ENCODE measurements around the gene ALKBH2.

ALKBH2 gene

GRCh38 chr12:109069307-109070271 is 23.7 kb downstream of the ALKBH2 start:
- no peak for DNase-seq (ENCODE audit: low read depth in 1 of 2, low spot score in 1 of 2)
- no peak overlapping the region for H3K4me3 ChIP-seq (replicated peaks; ENCODE audit: insufficient read depth, low read length)

GRCh38 chr12:109065853-109066193 is 27.4 kb downstream of the ALKBH2 start:
- TF ChIP-seq GABPA (IDR thresholded peaks at IDR 0.05; ENCODE audit: low read depth) (no peak), CTCF (IDR thresholded peaks at IDR 0.05; ENCODE audit: insufficient read depth, low read length) (no peak), SPI1 (IDR thresholded peaks at IDR 0.05; ENCODE audit: borderline replicate concordance, low read depth) (no peak), REST (IDR thresholded peaks at IDR 0.05; ENCODE audit: insufficient replicate concordance, low read depth) (no peak), POLR2AphosphoS5 (IDR thresholded peaks at IDR 0.05; ENCODE audit: low read depth) (no peak)
- Histone ChIP-seq H3K4me3 (replicated peaks; ENCODE audit: insufficient read depth, low read length) (no peak overlapping the region), H3K27ac (replicated peaks) (no peak overlapping the region), H3K27me3 (ENCODE audit: insufficient read depth, poor library complexity, severe bottlenecking) (no peaks in the 10 kb centered on the region)
- DNase-seq (ENCODE audit: low read depth in 1 of 2, low spot score in 1 of 2), result no peak

More at GRCh38 chr12:109069307-109070271, 23.7 kb downstream of the ALKBH2 start:
- Histone ChIP-seq H3K27ac (replicated peaks) (no peak overlapping the region), H3K27me3 (ENCODE audit: insufficient read depth, poor library complexity, severe bottlenecking) (no peaks in the 10 kb centered on the region)
- TF ChIP-seq SPI1 (IDR thresholded peaks at IDR 0.05; ENCODE audit: borderline replicate concordance, low read depth), result no peak
- TF ChIP-seq CTCF (IDR thresholded peaks at IDR 0.05; ENCODE audit: insufficient read depth, low read length), result no peak
- no peak for TF ChIP-seq REST (IDR thresholded peaks at IDR 0.05; ENCODE audit: insufficient replicate concordance, low read depth)
- no peak for TF ChIP-seq POLR2AphosphoS5 (IDR thresholded peaks at IDR 0.05; ENCODE audit: low read depth)
- TF ChIP-seq GABPA (IDR thresholded peaks at IDR 0.05; ENCODE audit: low read depth), result no peak

GRCh38 chr12:109065154-109065852 is 28.0 kb downstream of the ALKBH2 start:
- TF ChIP-seq CTCF (IDR thresholded peaks at IDR 0.05; ENCODE audit: insufficient read depth, low read length) (no peak), GABPA (IDR thresholded peaks at IDR 0.05; ENCODE audit: low read depth) (no peak), SPI1 (IDR thresholded peaks at IDR 0.05; ENCODE audit: borderline replicate concordance, low read depth) (no peak), POLR2AphosphoS5 (IDR thresholded peaks at IDR 0.05; ENCODE audit: low read depth) (no peak), REST (IDR thresholded peaks at IDR 0.05; ENCODE audit: insufficient replicate concordance, low read depth) (no peak)
- H3K27me3 ChIP-seq (ENCODE audit: insufficient read depth, poor library complexity, severe bottlenecking), result no peaks in the 10 kb centered on the region
- no peak overlapping the region for H3K27ac ChIP-seq (replicated peaks)
- no peak overlapping the region for H3K4me3 ChIP-seq (replicated peaks; ENCODE audit: insufficient read depth, low read length)
- no peak for DNase-seq (ENCODE audit: low read depth in 1 of 2, low spot score in 1 of 2)

Measured in HL-60 (cell line).